GM18870 (cell line): Measurements from ENCODE around the gene ADCK2.
A peak's percentile ranks its signal among the peaks of the same experiment; 100 is the strongest.
"Not testable (repeated sequence)": the region's sequence is repeated elsewhere in the genome, so short reads cannot be mapped to it uniquely, and the experiment has no call there.

Source experiments
- ATAC-seq: cut with Tn5 transposase; IDR thresholded peaks from one replicate; pipeline ENCODE4 v1.9.1; 2021; ENCODE audit warnings: moderate library complexity; ENCODE audit not compliant: unreplicated experiment

The ADCK2 gene

DNA sequence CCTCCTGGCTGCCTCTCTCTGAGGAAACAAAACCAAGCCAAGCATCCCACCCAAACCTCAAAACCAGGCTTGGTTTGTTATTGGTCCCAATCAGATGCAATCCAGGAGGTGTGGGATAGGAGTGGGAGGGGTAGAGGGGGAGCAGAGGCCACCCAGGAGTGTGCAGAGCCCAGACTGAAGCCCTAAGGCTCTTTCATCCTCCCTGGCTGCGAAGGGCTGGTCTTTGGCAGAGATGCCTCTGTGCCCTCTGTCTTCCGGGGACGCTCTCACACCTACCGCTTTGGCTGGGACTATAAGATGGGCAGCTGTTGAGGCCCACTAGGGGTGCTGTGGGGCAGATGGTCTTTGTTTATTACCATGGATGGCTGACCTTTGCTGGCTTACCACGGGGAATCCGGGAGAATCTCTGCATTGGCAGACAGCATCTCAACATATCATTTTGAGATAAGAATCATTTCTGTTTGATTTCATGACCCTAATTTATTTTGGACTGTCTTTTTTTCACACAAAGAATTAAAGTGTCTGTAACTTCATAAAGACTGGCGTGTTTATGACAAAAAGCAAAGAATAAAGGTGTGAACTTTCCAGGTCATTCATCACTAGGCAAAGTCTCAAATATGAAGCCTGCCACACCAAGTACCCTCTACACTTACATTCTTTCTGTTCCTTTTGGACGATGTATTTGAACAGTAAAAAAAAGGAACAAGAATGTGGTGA lies 25.7 kb upstream of the ADCK2 start:
- peak; percentile 76 for ATAC-seq

- no peak for ATAC-seq
Observed at GRCh38 chr7:140649556-140650205, 23.1 kb upstream of the ADCK2 start.

DNA sequence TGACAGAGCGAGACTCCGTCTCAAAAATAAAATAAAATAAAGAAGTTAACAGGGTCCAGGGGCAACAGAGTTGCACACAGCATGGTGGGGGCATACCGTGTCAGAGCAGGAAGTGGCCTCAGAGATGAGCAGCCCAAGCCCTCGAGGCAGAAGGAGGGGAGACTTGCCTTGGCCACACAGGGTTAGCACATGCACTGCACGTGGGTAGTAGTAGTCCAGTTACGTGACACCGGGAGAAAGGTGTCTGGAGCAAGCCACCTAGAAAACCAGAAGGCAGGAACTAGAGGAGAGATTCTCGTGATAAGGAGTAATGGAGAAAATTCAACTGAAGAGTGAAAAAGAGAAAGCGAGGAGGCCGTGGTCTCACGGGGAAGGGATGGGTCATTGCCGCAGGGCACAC lies 22.4 kb upstream of the ADCK2 start:
- no peak for ATAC-seq

GRCh38 chr7:140653319-140654108 lies 19.2 kb upstream of the ADCK2 start:
- no peak for ATAC-seq

DNA sequence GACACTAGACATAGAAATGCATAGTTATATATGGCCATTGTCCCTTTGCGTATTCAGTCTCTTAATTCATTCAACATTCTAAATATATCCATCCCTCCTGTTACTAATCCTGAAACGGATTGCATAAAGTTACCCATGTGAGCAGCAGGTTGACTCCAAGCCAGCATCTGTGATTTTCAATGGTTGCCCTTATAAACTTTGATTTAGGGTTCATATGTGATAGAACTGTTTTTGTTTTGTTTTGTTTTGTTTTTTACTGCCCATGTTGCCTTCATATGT lies 18.7 kb upstream of the ADCK2 start:
- no peak for ATAC-seq

GRCh38 chr7:140654661-140655060 lies 18.1 kb upstream of the ADCK2 start:
- ATAC-seq, result no peak

GRCh38 chr7:140655511-140656408 lies 17.0 kb upstream of the ADCK2 start:
- no peak for ATAC-seq

GRCh38 chr7:140656548-140657515 lies 15.9 kb upstream of the ADCK2 start:
- peak; percentile 84 for ATAC-seq

GRCh38 chr7:140657891-140658290 lies 14.9 kb upstream of the ADCK2 start:
- ATAC-seq, result no peak

DNA sequence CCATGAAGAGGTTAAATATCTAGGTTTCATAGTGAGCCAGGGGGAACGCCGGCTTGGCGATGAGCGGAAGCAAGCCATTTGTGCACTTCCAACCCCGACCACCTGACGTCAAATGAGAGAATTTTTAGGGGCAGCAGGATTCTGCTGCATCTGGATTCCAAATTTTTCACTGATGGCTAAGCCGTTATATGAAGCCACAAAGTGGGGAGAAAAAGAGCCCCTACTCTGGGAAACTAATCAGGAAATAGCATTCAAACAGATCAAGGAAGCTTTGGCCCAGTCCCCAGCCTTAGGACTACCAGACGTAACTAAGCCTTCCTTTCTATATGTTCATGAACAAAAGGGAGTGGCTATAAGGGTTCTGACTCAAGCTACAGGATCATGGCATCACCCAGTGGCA lies 12.9 kb upstream of the ADCK2 start:
- ATAC-seq, result no peak

DNA sequence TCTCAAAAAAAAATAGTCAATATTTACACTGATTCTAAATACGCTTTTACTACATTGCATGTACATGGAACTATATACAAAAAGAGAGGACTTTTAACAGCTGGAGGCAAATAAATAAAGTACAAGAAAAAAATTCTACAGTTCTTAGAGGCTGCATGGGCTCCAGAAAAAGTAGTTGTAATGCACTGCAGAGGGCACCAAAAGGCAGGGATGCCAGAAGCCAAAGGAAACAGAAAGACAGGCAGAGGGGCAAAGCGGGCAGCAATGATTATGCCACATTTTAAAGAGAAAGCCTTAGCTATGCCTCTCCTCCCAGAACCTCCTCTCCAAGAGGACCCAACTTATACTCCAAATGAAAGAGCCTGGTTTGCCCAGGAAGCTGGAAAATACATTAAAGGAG lies 11.6 kb upstream of the ADCK2 start:
- ATAC-seq, result no peak

DNA sequence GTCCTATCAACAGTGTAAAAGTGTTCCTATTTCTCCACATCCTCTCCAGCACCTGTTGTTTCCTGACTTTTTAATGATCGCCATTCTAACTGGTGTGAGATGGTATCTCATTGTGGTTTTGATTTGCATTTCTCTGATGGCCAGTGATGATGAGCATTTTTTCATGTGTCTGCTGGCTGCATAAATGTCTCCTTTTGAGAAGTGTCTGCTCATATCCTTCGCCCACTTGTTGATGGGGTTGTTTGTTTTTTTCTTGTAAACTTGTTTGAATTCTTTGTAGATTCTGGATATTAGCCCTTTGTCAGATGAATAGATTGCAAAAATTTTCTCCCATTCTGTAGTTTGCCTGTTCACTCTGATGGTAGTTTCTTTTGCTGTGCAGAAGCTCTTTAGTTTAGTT lies 9.8 kb upstream of the ADCK2 start:
- not testable (repeated sequence) for ATAC-seq

DNA sequence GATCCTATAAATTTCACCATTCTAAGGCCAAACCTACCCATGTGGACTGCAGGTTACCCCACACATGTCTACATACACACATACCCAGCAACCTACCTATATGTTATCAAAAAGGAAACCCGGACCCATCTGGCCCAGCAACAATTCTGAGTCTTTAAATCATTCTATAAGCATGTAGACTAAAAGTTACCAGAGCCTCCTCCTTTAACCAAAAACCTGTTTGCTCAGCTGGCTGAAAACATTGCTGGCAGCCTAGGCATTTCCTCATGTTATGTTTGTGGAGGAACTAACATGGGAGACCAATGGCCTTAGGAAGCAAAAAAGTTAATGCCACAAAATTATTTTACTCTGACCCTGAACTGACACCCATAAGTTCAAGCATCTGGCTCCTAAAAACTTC lies 5.3 kb upstream of the ADCK2 start:
- no peak for ATAC-seq

GRCh38 chr7:140668641-140669040 lies 4.1 kb upstream of the ADCK2 start:
- ATAC-seq, result no peak

DNA sequence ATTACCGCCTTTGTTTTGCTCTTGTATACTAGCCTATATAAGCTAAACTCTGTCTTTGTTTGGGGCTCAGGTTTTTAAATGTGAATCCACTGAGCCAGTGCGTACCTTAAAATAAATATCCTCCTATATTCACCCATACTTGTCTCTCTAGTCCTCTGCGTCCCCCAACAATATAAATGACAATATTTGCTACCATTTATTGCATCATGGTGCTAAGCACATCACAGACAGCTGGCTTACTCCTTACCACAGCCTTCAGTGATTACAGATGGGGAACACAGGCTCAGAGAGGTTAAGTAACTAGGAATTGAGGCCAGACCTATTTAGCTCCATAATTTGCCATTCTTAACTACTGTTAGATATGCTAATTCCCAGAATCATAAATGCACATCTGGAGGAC lies 3.4 kb upstream of the ADCK2 start:
- ATAC-seq, result no peak

GRCh38 chr7:140669862-140670261 lies 2.9 kb upstream of the ADCK2 start:
- not testable (repeated sequence) for ATAC-seq

DNA sequence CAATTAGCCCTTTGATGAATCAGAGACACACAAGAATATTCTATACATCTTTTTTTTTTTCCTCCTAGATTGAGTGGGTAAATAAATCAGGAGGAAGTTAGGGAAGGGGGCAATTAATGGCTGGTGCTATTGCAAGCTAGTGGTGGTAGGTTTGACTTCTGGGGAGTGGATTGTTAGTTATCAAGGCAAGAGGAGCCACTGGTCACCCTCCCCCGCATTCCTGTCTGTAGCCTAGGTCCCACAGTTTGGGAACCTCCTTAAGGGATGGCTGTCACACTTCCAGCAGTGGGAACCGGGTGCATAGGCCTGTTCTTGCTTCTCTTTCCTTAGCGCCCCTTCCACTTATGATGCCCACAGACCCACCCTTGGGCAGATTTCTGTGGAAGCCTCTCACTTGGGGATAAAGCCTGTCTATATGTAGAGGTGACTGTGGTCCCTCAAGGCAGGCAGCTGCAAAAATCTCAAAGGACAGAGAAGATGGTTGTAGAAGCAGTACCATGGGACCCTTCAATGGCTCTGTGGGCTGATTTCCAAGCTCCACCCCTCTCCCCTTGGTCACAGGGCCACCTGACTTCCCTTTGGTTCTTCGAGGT lies 2.3 kb upstream of the ADCK2 start:
- no peak for ATAC-seq

GRCh38 chr7:140671966-140672365 lies 779 bp upstream of the ADCK2 start:
- no peak for ATAC-seq

GRCh38 chr7:140673063-140673773 lies 473 bp downstream of the ADCK2 start:
- ATAC-seq, result no peak
